ENCODE data around the gene COL20A1.

The COL20A1 gene

GRCh38 chr20:63343460-63344445 lies 50.8 kb downstream of the COL20A1 start:
- no peaks in the 10 kb centered on the region for H3K4me1 ChIP-seq
- in situ Hi-C loops (cut with MboI; ENCODE audit: low sequenced_read_pairs), result no loop called here
- H3K27me3 ChIP-seq (ENCODE audit: low read depth), result peaks cover 25% of the 10 kb centered on the region
- no peak for DNase-seq (ENCODE audit: low spot score in 2 of 2)
- H3K9me3 ChIP-seq, result no peaks in the 10 kb centered on the region
- no peak overlapping the region for H3K4me3 ChIP-seq
- H3K36me3 ChIP-seq (replicated peaks), result no peaks in the 10 kb centered on the region

- Histone ChIP-seq H3K4me1 (no peaks in the 10 kb centered on the region), H3K4me3 (no peak overlapping the region), H3K27me3 (ENCODE audit: low read depth) (peaks cover 25% of the 10 kb centered on the region), H3K9me3 (no peaks in the 10 kb centered on the region), H3K36me3 (replicated peaks) (no peaks in the 10 kb centered on the region)
- in situ Hi-C loops (cut with MboI; ENCODE audit: low sequenced_read_pairs), result no loop called here
- DNase-seq (ENCODE audit: low spot score in 2 of 2), result no peak
These were observed 51.8 kb downstream of the COL20A1 start for GRCh38 chr20:63344616-63345327.

GRCh38 chr20:63345328-63346100 lies 52.5 kb downstream of the COL20A1 start:
- H3K4me1 ChIP-seq, result no peaks in the 10 kb centered on the region
- in situ Hi-C loops (cut with MboI; ENCODE audit: low sequenced_read_pairs), result no loop called here
- no peak for DNase-seq (ENCODE audit: low spot score in 2 of 2)
- no peak overlapping the region for H3K4me3 ChIP-seq
- H3K27me3 ChIP-seq (ENCODE audit: low read depth), result peaks cover 25% of the 10 kb centered on the region
- H3K9me3 ChIP-seq, result no peaks in the 10 kb centered on the region
- no peaks in the 10 kb centered on the region for H3K36me3 ChIP-seq (replicated peaks)

GRCh38 chr20:63346131-63347080 lies 53.4 kb downstream of the COL20A1 start:
- peaks cover 25% of the 10 kb centered on the region for H3K27me3 ChIP-seq (ENCODE audit: low read depth)
- no peaks in the 10 kb centered on the region for H3K36me3 ChIP-seq (replicated peaks)
- no peaks in the 10 kb centered on the region for H3K4me1 ChIP-seq
- in situ Hi-C loops (cut with MboI; ENCODE audit: low sequenced_read_pairs), result no loop called here
- no peaks in the 10 kb centered on the region for H3K9me3 ChIP-seq
- H3K4me3 ChIP-seq, result no peak overlapping the region
- DNase-seq (ENCODE audit: low spot score in 2 of 2), result no peak

- Histone ChIP-seq H3K4me1 (no peaks in the 10 kb centered on the region), H3K9me3 (no peaks in the 10 kb centered on the region), H3K27me3 (ENCODE audit: low read depth) (peaks cover 25% of the 10 kb centered on the region), H3K36me3 (replicated peaks) (no peaks in the 10 kb centered on the region), H3K4me3 (no peak overlapping the region)
- in situ Hi-C loops (cut with MboI; ENCODE audit: low sequenced_read_pairs), result no loop called here
- no peak for DNase-seq (ENCODE audit: low spot score in 2 of 2)
These were observed 54.2 kb downstream of the COL20A1 start for GRCh38 chr20:63347081-63347741.

- H3K36me3 ChIP-seq (replicated peaks), result no peaks in the 10 kb centered on the region
These were observed 55.2 kb downstream of the COL20A1 start for GRCh38 chr20:63347950-63348827.

GRCh38 chr20:63348828-63349515 lies 56.0 kb downstream of the COL20A1 start:
- H3K4me1 ChIP-seq, result no peaks in the 10 kb centered on the region
- H3K36me3 ChIP-seq (replicated peaks), result no peaks in the 10 kb centered on the region
- in situ Hi-C loops (cut with MboI; ENCODE audit: low sequenced_read_pairs), result no loop called here
- DNase-seq (ENCODE audit: low spot score in 2 of 2), result no peak
- no peaks in the 10 kb centered on the region for H3K9me3 ChIP-seq
- peaks cover 22% of the 10 kb centered on the region for H3K27me3 ChIP-seq (ENCODE audit: low read depth)
- H3K4me3 ChIP-seq, result no peak overlapping the region

More at GRCh38 chr20:63347950-63348827, 55.2 kb downstream of the COL20A1 start:
- Histone ChIP-seq H3K9me3 (no peaks in the 10 kb centered on the region), H3K4me1 (no peaks in the 10 kb centered on the region), H3K27me3 (ENCODE audit: low read depth) (peaks cover 25% of the 10 kb centered on the region), H3K4me3 (no peak overlapping the region)
- in situ Hi-C loops (cut with MboI; ENCODE audit: low sequenced_read_pairs), result no loop called here
- DNase-seq (ENCODE audit: low spot score in 2 of 2), result no peak

- Histone ChIP-seq H3K9me3 (no peaks in the 10 kb centered on the region), H3K4me3 (no peak overlapping the region), H3K27me3 (ENCODE audit: low read depth) (peaks cover 22% of the 10 kb centered on the region), H3K36me3 (replicated peaks) (no peaks in the 10 kb centered on the region), H3K4me1 (no peaks in the 10 kb centered on the region)
- in situ Hi-C loops (cut with MboI; ENCODE audit: low sequenced_read_pairs), result no loop called here
- DNase-seq (ENCODE audit: low spot score in 2 of 2), result no peak
These were observed 56.5 kb downstream of the COL20A1 start for GRCh38 chr20:63349516-63349895.

- Histone ChIP-seq H3K36me3 (replicated peaks) (no peaks in the 10 kb centered on the region), H3K9me3 (no peaks in the 10 kb centered on the region), H3K4me1 (no peaks in the 10 kb centered on the region), H3K4me3 (no peak overlapping the region), H3K27me3 (ENCODE audit: low read depth) (peaks cover 18% of the 10 kb centered on the region)
- in situ Hi-C loops (cut with MboI; ENCODE audit: low sequenced_read_pairs), result no loop called here
- DNase-seq (ENCODE audit: low spot score in 2 of 2), result no peak
These were observed 57.2 kb downstream of the COL20A1 start for GRCh38 chr20:63350196-63350595.

GRCh38 chr20:63350597-63351325 lies 57.8 kb downstream of the COL20A1 start:
- H3K9me3 ChIP-seq, result no peaks in the 10 kb centered on the region
- no peak overlapping the region for H3K4me3 ChIP-seq
- H3K27me3 ChIP-seq (ENCODE audit: low read depth), result peaks cover 12% of the 10 kb centered on the region
- no peaks in the 10 kb centered on the region for H3K36me3 ChIP-seq (replicated peaks)
- no peak for DNase-seq (ENCODE audit: low spot score in 2 of 2)
- H3K4me1 ChIP-seq, result no peaks in the 10 kb centered on the region
- in situ Hi-C loops (cut with MboI; ENCODE audit: low sequenced_read_pairs), result no loop called here

- Histone ChIP-seq H3K27me3 (ENCODE audit: low read depth) (peaks cover 7% of the 10 kb centered on the region), H3K4me3 (no peak overlapping the region), H3K4me1 (no peaks in the 10 kb centered on the region), H3K36me3 (replicated peaks) (no peaks in the 10 kb centered on the region), H3K9me3 (no peaks in the 10 kb centered on the region)
- DNase-seq (ENCODE audit: low spot score in 2 of 2), result no peak
- in situ Hi-C loops (cut with MboI; ENCODE audit: low sequenced_read_pairs), result no loop called here
These were observed 58.3 kb downstream of the COL20A1 start for GRCh38 chr20:63351326-63351700.
